GM19397 (cell line): ENCODE measurements around the gene MEG3.

ENCODE experiments used
- ATAC-seq: cut with Tn5 transposase; IDR thresholded peaks from one replicate; pipeline ENCODE4 v1.9.1; 2021; ENCODE audit warnings: mild to moderate bottlenecking, moderate library complexity; ENCODE audit not compliant: unreplicated experiment

Gene MEG3

DNA sequence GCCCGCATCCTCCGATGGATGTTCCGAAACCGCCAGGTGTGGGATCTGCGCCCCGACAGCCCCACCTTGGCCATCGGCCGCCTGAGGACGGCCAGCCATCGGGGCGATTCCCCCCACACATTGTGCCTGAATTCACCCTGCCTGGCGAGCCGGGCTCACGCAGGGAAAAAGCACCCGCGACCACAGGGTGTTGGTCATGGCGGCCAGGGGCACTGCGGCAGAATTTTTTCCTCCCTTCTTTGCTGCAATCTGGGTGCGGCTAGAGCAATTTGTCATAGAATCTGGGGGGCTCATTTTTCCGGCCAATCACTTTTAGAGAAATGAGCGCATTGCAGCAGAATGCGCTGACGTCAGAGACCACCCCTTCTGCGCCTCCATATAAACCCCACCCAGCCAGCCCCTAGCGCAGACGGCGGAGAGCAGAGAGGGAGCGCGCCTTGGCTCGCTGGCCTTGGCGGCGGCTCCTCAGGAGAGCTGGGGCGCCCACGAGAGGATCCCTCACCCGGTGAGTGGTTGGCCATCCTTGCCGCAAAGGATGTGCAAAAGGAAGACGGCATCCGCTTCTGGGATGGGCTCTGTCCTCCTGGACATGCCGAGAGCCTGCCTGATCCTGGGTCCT is at the start of gene MEG3:
MEG3 (plus strand) TSS at position 406 of the 619 bp plus-strand sequence.
- no peak for ATAC-seq

DNA sequence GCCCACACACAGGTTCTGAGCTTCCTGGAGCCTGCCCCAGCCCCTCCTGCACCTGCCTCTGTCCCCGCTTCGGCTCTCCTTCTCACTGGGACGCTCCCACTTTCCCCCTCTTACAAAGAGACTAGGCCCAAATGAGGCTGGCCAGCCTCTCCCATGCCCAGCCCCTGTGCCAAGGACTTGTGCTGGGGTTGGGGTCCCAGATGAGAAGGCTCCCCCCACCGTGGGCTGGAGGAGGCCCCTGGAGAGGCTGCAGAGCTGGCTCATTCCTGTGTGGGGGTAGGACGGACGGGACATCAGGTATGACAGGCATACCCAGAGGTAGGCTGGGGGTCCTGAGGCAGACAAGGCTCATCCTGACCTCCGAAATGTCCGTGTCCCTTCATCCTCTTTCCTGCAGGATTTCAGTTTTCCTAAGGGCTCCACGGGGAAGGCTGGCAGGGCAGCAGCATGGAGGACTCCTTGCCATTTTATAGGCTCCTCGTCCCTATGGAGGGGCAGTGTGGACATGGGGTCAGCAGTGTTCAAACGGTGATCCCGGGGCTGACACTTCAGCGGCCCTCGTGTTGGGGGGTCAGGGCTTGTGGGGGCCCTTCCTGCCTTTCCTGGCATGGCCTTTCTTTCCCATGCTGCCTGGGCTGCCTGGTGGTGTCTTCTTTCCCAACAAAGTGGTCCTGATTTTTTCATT is 49.1 kb upstream of the MEG3 start:
- no peak for ATAC-seq

- ATAC-seq, result no peak
Measured at GRCh38 chr14:100777366-100777817, 48.5 kb upstream of the MEG3 start.

DNA sequence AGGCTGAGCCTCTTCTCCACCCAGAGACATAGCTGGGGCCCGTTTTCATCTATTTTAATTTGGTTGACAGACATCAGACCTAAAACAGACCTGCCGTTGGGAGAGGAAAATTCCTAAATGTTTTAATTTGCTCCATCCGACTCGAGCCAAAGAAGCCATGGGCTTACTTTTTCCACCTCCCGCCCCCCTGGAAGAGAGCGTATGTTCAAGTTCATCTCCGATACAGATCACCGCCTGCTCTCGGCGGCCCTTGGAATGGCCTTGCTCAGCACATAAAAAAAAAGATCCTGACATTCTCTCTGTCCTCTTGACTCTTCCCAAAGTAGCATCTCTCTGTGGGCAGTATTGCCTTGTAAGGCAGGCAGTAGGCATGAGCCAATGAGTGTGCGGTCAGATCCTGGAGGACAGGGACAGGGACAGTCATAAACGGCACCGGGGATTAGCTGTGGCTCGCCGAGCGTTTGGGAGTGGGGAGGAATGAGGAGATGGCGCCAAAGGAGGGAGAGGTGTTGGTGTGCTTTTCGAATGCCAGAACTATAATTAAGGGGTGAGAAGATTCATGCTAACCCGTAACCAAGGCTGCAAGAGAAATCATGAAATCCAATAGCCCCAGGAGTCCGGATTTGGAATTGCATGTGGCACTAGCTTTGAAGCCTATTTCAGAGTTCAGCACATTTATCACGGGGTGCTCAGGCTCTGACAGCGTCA is 47.9 kb upstream of the MEG3 start:
- no peak for ATAC-seq

GRCh38 chr14:100778526-100778882 is 47.4 kb upstream of the MEG3 start:
- no peak for ATAC-seq

DNA sequence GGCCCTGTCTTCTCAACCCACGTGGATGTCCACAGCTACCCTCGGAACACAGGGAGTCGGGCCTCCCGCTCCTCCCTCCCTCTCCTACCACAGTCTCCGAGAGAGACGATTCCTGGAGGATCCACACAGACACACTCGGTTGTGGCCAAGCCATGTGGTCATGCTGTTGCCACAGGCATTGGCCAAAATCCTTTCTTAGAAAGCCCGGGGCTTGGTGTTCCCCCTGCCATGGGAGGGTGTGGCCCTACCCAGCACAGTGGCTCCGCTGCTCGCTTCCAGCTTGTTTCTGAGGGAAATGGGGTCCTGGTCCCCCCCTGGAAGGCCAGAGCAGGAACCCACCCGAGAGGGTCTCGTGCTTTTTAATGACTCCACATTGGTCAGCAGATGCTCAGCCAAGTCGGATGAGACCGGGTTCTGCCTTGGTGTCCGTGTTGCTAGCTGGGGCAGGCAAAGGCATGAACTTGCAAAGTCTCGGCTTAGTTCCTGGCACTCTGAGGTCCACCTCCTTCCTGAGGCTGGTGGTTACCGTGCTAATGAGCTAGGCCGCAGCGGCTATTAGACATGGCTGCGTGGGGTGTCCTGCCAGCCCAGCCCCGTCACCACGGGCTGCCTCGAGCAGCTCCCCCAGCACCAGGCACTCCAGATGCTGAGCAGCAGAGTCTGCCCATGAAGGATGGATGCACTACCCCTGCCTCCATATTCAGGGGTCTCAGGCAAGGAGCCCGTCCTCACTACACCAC is 46.8 kb upstream of the MEG3 start:
- no peak for ATAC-seq

GRCh38 chr14:100779691-100780080 is 46.2 kb upstream of the MEG3 start:
- ATAC-seq, result no peak

DNA sequence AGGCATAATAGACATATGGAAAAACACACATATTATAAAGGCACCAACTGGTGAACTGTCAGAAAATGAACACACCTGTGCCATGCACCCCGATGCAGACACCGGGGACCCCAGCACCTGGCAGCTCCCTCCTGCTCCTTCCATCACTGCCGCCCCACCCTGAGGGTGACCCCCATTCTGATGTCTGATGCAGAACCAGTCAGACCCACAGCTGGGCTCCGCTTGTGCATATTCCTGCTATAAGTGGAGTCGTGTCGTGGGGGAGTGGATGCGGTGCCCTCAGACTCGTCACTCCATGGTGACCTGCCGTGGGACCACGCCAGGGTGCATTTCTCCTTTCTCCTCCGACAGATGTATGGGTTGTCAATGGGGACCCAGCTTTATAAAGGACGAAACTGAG is 45.7 kb upstream of the MEG3 start:
- ATAC-seq, result no peak

GRCh38 chr14:100780646-100781355 is 45.1 kb upstream of the MEG3 start:
- no peak for ATAC-seq

DNA sequence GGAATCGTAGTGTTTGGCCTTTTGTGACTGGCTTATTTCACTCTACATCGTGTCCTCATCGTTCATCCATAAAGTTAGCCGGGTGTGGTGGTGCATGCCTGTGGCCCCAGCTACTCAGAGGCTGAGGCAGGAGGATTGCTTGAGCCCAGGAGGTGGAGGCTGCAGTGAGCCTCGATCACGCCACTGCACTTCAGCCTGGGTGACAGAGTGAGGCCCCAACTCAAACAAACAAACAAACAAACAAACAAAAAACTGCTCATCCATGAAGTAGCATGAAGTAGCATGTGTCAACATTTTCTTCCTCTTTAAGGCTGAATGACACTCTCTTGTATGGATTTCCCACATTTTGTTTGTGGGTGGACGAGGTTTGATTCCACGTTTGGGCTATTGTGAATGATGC is 44.0 kb upstream of the MEG3 start:
- no peak for ATAC-seq

DNA sequence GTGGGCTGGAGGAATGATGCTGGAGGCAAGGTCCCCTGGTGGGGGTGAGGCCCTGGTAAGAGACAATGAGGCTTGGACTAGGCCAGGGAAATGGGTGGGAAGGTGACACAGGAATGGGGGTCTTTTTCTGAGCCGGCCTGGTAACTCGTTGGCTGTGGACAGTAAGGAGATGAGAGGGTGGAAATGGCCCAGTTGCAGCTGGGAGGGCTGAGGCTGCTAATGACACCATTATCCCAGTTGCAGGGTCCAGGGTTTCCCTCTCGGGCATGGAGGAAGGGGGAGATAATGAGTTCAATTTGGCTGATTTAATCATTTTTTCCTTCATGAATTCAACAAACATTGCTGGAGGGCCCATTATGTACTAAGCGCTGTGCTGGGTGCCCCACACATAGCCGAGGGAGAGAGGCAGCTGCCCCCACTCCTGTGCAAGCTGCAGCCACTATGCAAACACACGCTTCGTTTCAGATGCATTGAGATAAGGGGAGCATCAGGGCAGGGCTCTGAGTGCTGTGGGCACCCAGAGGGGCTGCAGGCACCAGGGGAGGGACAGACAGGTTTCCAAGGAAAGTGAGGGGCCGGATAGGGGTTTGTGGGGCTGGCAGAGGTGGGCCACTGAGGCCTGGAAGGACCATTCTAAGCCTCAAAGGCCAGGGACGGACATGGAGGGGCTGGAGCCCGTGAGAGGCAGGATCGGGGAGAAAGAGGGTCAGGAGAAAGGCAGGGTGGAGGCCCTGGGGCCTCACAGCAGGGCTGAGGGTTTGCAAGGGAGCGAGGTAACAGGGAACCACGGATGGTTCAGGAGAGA is 43.2 kb upstream of the MEG3 start:
- no peak for ATAC-seq

DNA sequence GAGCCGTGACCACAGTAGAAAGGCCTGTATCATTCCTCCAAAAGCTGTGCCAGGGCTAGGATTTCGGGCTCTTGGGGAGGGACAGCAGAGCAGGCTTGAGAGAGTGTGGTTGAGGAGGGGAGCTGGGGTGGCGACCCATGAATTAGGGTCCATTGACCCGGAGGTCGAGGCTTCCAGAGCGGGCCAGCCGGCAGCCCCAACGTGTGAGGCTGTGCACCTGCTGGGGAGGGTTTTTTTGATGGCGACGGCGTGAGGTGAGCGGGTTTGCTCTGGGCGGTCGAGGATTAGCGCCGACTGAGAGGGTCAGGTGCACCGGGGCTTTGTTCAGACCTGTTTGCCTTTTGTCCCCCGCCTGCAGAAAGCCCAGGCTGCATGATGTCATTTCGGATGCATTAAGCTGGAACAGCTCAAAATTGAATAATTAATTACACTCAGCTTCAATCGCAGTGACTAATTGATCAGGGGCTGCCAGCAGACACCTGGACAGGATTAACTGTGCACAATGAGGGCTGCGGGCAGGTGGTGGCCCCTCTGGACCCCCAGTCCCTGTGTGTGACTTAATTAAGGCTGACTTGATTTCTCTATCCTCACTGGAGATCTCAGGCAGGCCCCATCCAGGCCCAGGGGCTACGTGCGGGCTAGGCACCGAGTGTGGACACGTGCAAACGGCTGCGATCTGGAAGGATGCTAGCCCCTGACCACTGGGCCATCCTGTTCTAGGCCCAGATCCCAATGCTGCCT is 42.1 kb upstream of the MEG3 start:
- no peak for ATAC-seq

DNA sequence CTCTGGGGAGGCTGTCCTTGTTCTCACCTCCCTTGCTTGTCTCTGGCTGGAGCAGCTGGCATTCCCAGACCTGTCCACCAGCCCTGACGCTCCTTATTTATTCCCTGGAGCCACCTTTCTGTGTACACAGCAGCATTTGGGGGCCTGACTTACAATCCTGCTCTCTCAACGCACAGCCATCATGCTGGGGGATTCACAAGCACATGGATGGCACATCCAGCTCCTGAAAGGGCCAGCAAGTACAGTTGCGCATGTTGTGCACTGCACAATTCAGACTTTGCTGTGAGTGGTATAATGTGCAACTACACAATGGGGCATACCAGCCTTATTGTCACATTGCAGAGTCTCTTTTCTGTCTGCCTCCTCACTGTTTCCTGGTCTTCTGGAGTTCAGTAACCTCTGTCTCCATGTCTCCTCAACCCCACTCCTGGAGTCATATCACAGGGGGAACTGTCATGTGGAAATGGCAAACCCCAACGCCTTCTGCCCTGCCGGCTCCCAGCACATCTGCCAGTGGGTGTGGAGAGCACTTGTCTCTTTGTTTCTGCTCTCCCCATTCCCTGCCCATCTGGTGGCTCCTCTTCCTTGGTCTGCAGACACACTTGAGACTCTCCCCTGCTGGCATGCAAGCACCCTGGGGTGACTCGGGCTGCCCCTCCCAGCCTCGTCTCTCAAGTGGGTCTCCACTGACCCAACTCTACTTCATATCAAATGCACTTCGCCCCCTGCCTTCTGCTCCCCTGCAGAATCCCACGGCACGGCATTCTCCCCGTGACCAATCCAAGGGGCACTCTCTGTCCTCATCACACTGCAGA is 41.2 kb upstream of the MEG3 start:
- ATAC-seq, result no peak

DNA sequence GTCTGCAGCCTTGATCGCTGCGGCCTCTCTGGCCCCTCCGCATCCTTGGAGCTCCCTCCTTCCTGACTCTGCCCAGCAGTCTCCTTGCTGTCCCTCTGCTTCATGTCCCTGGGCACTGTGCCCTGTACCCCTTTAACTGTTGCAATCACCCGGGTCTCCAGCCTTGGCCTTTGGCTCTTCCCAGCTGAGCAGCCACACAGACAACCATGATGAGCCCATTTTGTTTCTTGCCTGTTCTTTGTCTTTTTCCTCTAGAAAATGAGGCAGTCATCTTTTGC is 40.6 kb upstream of the MEG3 start:
- ATAC-seq, result no peak

GRCh38 chr14:100785626-100786025 is 40.3 kb upstream of the MEG3 start:
- no peak for ATAC-seq

DNA sequence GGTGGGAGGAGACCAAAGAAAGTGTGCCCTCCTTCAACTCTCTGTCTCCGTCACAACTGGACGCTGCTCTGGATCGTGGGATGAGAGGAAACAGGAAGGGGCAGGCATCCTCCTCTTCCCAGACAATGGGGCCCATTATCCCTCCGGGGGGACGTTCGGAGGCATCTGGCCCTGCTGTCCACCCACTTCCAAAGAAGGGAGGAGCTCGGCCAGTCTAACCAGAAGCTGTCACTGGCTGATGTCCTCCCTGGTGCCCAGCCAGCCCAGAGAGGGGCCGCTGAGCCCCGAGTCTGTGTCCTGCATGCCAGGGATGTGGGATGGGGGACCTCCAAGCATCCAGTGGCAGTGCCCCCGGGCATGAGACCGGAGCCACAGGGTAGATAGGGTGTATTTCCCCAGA is 39.8 kb upstream of the MEG3 start:
- no peak for ATAC-seq

DNA sequence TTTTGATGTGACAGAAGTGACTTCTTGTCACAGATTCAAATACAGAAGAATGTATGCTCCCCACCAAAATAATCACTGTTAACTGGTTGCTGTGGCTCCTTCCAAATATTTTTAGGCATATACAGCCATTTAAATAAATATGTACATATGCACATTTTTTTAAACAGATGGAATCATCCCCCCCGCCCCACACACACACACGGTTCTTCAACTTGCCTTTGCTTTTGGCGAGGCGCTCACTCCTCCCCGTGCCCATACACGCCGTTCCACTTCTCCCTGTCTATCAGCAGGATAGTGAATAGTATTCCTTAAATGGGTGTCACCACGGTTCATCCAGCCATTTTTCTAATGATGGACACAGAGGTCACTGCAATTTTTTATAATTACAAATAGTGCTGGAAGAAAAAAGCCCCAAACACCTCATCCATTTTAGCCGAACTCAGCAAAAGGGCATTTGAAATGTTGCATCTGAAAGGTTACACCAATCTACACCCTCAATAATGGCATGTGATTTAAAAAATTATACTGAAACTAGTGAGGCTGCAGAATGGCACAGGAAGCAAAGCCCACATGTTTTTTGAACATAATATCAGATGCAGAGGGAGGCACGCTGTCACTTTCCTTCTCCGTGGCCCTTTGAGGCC is 39.2 kb upstream of the MEG3 start:
- no peak for ATAC-seq

DNA sequence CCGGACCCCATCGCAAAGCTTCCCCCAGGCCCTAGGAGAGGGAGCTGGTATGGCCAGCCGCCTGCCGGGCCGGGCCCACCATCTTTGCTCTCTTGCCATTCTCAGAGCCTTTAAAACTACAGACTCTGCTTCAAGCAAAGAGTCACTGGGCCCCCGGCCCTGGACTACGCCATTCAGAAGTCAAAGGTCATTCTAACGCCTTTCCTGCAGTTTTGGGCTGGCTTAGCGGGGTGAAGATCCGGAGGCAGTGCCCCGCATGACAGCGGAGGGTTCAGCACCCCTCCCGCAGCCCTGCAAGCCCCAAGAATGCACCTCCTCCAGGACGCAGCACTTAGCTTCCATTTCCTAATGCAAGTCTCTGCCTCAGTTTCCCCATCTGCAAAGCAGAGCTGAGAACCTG is 38.3 kb upstream of the MEG3 start:
- ATAC-seq, result no peak
